ENCODE results near the gene HIPK2.

- TF ChIP-seq ELK1 (IDR thresholded peaks at IDR 0.05; ENCODE audit: borderline replicate concordance, low read depth, low read length) (no peak), MAZ (IDR thresholded peaks at IDR 0.05; ENCODE audit: borderline replicate concordance, low read depth, low read length) (no peak), CTCF (conservative IDR thresholded peaks at IDR 0.05; ENCODE audit: low read depth, low read length) (no peak), MAFK (IDR thresholded peaks at IDR 0.05; ENCODE audit: low read depth, low read length) (no peak), CHD1 (IDR thresholded peaks at IDR 0.05; ENCODE audit: low read depth, low read length) (no peak), POLR2A (IDR thresholded peaks at IDR 0.05; ENCODE audit: low read depth, low read length) (no peak), FOS (IDR thresholded peaks at IDR 0.05; ENCODE audit: low read depth, low read length) (no peak), NFE2L2 (IDR thresholded peaks at IDR 0.05; ENCODE audit: low read depth, low read length) (no peak), BHLHE40 (IDR thresholded peaks at IDR 0.05; ENCODE audit: low read depth, low read length) (no peak)
These were observed 30.6 kb upstream of the HIPK2 start for GRCh38 chr7:139808427-139808826.

All from IMR-90 (cell line).